Neural cell (in vitro differentiated cells): ENCODE measurements around the gene ZSWIM6.

Experiments
- CTCF ChIP-seq: fragments of 450-650 bp; IDR thresholded peaks from 2 replicates; pipeline ENCODE4 v1.5.1; 2014; ENCODE audit warnings: antibody characterized with exemption, mild to moderate bottlenecking, moderate library complexity; ENCODE audit not compliant: poor library complexity, severe bottlenecking
- EP300 ChIP-seq: fragments of 450-650 bp; conservative IDR thresholded peaks from 2 replicates; pipeline ENCODE4 v1.6.1; 2014; ENCODE audit warnings: antibody characterized with exemption, mild to moderate bottlenecking, moderate library complexity; ENCODE audit not compliant: poor library complexity, severe bottlenecking
- EZH2 ChIP-seq: fragments of 200-600, 300-800 bp; shearing (Covaris generic), sonication (generic); IDR thresholded peaks from 2 replicates; pipeline ENCODE4 v1.6.1; 2014; ENCODE audit warnings: antibody characterized with exemption, low read length, borderline replicate concordance, mild to moderate bottlenecking; ENCODE audit not compliant: insufficient read depth, poor library complexity, severe bottlenecking
- MXI1 ChIP-seq: fragments of 450-650 bp; conservative IDR thresholded peaks from 2 replicates; pipeline ENCODE4 v1.6.1; 2014; ENCODE audit warnings: antibody characterized with exemption, mild to moderate bottlenecking; ENCODE audit not compliant: poor library complexity, severe bottlenecking
- POLR2AphosphoS5 ChIP-seq: IDR thresholded peaks from 2 replicates; pipeline ENCODE4 v1.6.1; 2012
- RAD21 ChIP-seq: fragments of 450-650 bp; conservative IDR thresholded peaks from 2 replicates; pipeline ENCODE4 v1.6.1; 2014; ENCODE audit warnings: antibody characterized with exemption, mild to moderate bottlenecking, moderate library complexity
- REST ChIP-seq: IDR thresholded peaks from 2 replicates; pipeline ENCODE4 v1.6.1; 2012; ENCODE audit warnings: borderline replicate concordance
- SMC3 ChIP-seq: fragments of 450-650 bp; conservative IDR thresholded peaks from 2 replicates; pipeline ENCODE4 v1.6.1; 2014; ENCODE audit warnings: antibody characterized with exemption, mild to moderate bottlenecking, moderate library complexity; ENCODE audit not compliant: poor library complexity
- TAF1 ChIP-seq: IDR thresholded peaks from 2 replicates; pipeline ENCODE4 v1.6.1; 2012; ENCODE audit warnings: low read depth

- TF ChIP-seq CTCF: no peak
- TF ChIP-seq POLR2AphosphoS5: no peak
- no peak for TF ChIP-seq REST
- no peak for TF ChIP-seq EZH2
- TF ChIP-seq TAF1: no peak
- no peak for TF ChIP-seq SMC3
- no peak for TF ChIP-seq MXI1
- no peak for TF ChIP-seq RAD21
- TF ChIP-seq EP300: no peak
These were observed 133.4 kb downstream of the ZSWIM6 start for GRCh38 chr5:61465496-61465895.
